Measurements from ENCODE around the gene MAML1. TPM values are rescaled to one million over a fixed set of nuclear protein-coding genes. Genes with fewer than 3 reads are reported as not detected.

The MAML1 gene
- total RNA-seq, 3 donors from 2014 or later: 16.3 to 22.4 (median 21.0) TPM

DNA sequence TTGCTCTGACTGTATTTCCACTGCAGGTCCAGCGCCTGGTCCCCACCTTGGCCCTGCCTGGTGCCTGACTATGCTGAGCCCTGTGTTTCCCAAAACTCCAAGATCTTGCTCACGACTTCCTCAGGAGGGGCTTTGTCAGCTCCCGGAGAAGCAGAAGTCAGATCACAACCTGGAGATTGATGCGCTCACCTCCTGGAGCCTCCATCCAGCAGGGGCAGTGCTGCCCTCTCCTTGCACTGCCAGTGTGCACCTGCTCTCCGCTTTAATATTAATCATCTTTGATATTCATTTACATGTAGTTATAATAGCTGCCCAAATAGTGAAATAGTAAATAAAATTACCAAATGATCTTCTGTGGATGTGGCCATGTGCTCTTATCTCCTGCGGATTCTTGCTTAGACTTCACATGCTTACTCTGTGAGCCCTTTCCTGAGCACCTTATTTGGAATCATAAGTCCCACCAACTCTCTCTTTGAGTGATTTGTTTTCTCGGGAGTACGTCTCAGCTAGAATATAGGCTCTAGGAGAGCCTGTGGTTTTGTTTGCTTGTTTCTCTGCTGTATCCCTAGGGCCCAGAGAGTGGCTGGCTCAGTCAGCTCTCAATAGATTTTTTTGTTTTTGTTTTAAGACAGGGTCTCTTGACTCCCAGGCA is 17.4 kb downstream of the MAML1 start:
- DNase-seq (ENCODE audit: low spot score in 2 of 2): no peak
- TF ChIP-seq, protein P1, sequence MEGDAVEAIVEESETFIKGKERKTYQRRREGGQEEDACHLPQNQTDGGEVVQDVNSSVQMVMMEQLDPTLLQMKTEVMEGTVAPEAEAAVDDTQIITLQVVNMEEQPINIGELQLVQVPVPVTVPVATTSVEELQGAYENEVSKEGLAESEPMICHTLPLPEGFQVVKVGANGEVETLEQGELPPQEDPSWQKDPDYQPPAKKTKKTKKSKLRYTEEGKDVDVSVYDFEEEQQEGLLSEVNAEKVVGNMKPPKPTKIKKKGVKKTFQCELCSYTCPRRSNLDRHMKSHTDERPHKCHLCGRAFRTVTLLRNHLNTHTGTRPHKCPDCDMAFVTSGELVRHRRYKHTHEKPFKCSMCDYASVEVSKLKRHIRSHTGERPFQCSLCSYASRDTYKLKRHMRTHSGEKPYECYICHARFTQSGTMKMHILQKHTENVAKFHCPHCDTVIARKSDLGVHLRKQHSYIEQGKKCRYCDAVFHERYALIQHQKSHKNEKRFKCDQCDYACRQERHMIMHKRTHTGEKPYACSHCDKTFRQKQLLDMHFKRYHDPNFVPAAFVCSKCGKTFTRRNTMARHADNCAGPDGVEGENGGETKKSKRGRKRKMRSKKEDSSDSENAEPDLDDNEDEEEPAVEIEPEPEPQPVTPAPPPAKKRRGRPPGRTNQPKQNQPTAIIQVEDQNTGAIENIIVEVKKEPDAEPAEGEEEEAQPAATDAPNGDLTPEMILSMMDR (IDR thresholded peaks at IDR 0.05): no peak
- TF ChIP-seq POLR2A (IDR thresholded peaks at IDR 0.05): no peak
- TF ChIP-seq POLR2AphosphoS5 (IDR thresholded peaks at IDR 0.05): no peak
- Histone ChIP-seq H3K27me3 (no peaks in the 10 kb centered on the region), H3K4me3 (no peak overlapping the region), H3K27ac (no peak overlapping the region), H3K9me3 (no peaks in the 10 kb centered on the region), H3K4me1 (no peaks in the 10 kb centered on the region), H3K36me3 (no peaks in the 10 kb centered on the region)
- intact Hi-C loops (cut with DNase I; ENCODE audit: low total_unique reads): no loop called here

DNA sequence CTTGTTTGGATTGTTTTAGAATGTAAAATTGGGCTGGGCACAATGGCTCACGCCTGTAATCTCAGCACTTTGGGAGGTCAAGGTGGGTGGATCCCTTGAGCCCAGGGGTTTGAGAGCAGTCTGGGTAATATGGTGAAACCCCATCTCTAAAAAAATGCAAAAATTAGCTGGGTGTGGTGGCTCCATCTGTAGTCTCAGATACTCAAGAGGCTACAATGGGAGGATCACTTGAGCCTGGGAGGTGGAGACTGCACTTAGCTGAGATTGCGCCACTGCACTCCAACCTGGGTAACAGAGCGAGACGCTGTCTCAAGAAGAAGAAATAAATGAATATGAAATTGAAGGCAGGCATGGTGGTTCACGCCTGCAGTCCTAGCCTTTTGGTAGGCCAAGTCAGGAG is 21.3 kb downstream of the MAML1 start:
- Histone ChIP-seq H3K4me1 (no peaks in the 10 kb centered on the region), H3K27me3 (no peaks in the 10 kb centered on the region), H3K9me3 (no peaks in the 10 kb centered on the region), H3K4me3 (no peak overlapping the region), H3K27ac (no peak overlapping the region), H3K36me3 (no peaks in the 10 kb centered on the region)
- no peak for DNase-seq (ENCODE audit: low spot score in 2 of 2)
- intact Hi-C loops (cut with DNase I; ENCODE audit: low total_unique reads): no loop called here
- TF ChIP-seq, protein P1 (IDR thresholded peaks at IDR 0.05): no peak
- TF ChIP-seq POLR2A (IDR thresholded peaks at IDR 0.05) (no peak), POLR2AphosphoS5 (IDR thresholded peaks at IDR 0.05) (no peak)

DNA sequence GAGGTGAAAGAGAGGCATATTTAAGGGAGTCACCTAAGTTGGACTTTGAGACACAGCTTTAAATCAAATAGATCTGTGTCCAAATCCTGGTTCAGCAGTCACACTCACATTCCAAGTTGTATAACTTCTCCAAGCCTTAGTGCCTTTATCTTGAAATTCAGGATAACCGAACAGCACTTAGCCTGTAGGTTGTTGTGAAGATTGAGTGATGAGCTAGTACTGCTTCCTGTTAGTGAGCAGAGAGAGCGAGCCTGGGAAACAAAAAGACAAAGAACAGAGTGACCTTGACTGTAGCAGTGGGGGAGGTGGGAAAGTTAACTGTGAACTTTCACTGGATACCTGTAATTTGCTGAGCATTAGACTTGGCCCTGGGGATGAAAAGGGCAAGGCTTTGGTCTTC is 22.4 kb downstream of the MAML1 start:
- H3K36me3 ChIP-seq: no peaks in the 10 kb centered on the region
- H3K9me3 ChIP-seq: no peaks in the 10 kb centered on the region
- H3K4me1 ChIP-seq: no peaks in the 10 kb centered on the region
- intact Hi-C loops (cut with DNase I; ENCODE audit: low total_unique reads): no loop called here
- no peak overlapping the region for H3K27ac ChIP-seq
- TF ChIP-seq, protein P1 (IDR thresholded peaks at IDR 0.05): no peak
- TF ChIP-seq POLR2AphosphoS5 (IDR thresholded peaks at IDR 0.05) (no peak), POLR2A (IDR thresholded peaks at IDR 0.05) (no peak)
- no peak overlapping the region for H3K4me3 ChIP-seq
- no peak for DNase-seq (ENCODE audit: low spot score in 2 of 2)
- H3K27me3 ChIP-seq: no peaks in the 10 kb centered on the region

DNA sequence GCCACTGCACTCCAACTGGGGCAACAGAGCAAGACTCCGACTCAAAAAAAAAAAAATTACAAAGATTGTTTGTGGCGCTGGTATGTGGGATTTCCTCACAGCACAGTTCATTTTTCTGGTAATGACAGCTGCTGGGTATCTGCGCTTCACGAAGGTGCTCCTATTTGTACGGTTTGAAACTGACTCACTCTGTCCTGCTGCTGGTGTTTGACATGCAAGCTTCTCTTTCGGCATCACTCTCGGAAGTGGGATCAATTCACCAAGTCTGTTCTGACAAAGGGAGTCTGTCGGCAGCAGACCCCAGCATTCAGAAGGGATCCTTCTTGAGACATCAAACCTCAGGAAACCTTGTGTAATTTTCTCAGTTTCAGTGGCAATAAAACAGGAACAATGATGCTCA is 26.3 kb downstream of the MAML1 start:
- no peaks in the 10 kb centered on the region for H3K36me3 ChIP-seq
- DNase-seq (ENCODE audit: low spot score in 2 of 2): no peak
- no peaks in the 10 kb centered on the region for H3K27me3 ChIP-seq
- intact Hi-C loops (cut with DNase I; ENCODE audit: low total_unique reads): no loop called here
- peaks cover 5 to 15% of the 10 kb centered on the region in 2 donors for H3K4me1 ChIP-seq
- TF ChIP-seq POLR2AphosphoS5 (IDR thresholded peaks at IDR 0.05): no peak
- no peak for TF ChIP-seq POLR2A (IDR thresholded peaks at IDR 0.05)
- TF ChIP-seq, protein P1 (IDR thresholded peaks at IDR 0.05): no peak
- H3K9me3 ChIP-seq: no peaks in the 10 kb centered on the region
- H3K27ac ChIP-seq: no peak overlapping the region
- H3K4me3 ChIP-seq: no peak overlapping the region

DNA sequence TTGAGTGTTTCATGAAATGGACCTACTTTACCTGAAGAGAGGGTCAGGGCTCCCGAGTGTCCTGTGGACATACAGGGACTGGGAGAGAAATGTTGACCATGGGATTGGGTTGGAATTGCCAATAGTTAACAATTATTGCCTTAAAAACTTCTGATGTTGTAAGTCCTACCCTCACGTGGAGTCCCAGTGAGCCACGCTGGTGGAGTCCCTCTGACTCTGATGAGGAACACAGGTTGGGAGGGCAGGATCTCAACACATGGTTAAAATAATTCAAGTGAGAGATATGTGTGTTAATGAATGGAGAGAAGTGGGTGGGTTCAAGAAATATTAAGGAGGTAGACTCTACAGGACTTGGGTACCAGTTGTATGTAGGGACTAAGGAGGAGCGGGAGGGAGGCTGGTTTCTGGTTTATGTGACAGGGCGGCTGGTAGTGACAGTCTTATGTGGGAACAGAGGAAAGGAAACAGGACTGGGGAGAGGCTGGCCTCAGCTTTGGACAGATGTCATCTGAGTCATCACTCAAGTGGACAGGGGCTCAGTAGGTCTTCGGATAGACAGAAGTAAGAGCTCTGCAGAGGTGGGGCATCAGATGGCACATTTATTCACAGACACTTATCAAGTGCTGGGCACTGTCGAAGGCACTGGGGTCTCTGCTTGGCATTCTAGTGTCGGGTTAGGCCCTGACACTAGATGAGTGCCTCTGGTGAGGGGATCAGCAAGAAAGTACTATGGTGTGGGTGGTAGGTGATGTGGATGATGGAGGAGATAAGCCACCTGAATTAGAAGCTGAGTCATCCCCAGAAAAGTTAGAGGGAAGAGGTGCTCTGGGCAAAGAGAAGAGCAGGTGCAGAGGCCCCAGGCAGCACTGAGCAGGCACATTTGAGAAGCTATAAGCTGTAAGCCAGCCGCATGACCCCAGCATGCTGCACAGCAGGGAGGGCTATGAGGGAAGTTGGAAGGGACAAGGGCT is 27.2 kb downstream of the MAML1 start:
- Histone ChIP-seq H3K9me3 (no peaks in the 10 kb centered on the region), H3K36me3 (no peaks in the 10 kb centered on the region), H3K27me3 (no peaks in the 10 kb centered on the region), H3K4me1 (peaks cover 5 to 15% of the 10 kb centered on the region in 2 donors), H3K4me3 (no peak overlapping the region), H3K27ac (no peak overlapping the region)
- DNase-seq (ENCODE audit: low spot score in 2 of 2): no peak
- intact Hi-C loops (cut with DNase I; ENCODE audit: low total_unique reads): no loop called here
- TF ChIP-seq POLR2AphosphoS5 (IDR thresholded peaks at IDR 0.05) (no peak), POLR2A (IDR thresholded peaks at IDR 0.05) (no peak)
- TF ChIP-seq, protein P1 (IDR thresholded peaks at IDR 0.05): no peak
